HepG2 (cell line): ENCODE data around the gene TMEM235. TPM values are rescaled to one million over a fixed set of nuclear protein-coding genes. Genes with fewer than 3 reads are reported as not detected.

Experiments
- ATAC-seq: fragments of 200-7000 bp; cut with Tn5 transposase; 3 replicates; pipeline ENCODE4 v1.9.1; 2020; ENCODE audit warnings: mild to moderate bottlenecking, moderate library complexity
- BruUV-seq: library from RNA; stranded (reverse); fragments of 400-500 nt; replicated peaks from 2 replicates; lab custom pipeline; 2021; lab: Mats Ljungman, UMichigan
- CTCF ChIA-PET: fragments of 300-600 bp; formaldehyde crosslinking; extraction: SDS; loops from one replicate; lab custom pipeline; 2021; ENCODE audit warnings: low total read pairs, inconsistent platforms, low intra/inter-chr PET ratio; lab: Yijun Ruan, JAX
- POLR2A ChIA-PET: fragments of 350-600 bp; sonication (Branson Sonifier 250); formaldehyde crosslinking; loops from one replicate; lab custom pipeline; 2020; ENCODE audit warnings: antibody characterized with exemption, inconsistent platforms; lab: Yijun Ruan, JAX
- DNase-seq: peaks from one replicate; pipeline ENCODE4 v3.0.0-alpha.2; 2015; ENCODE audit warnings: low spot score
- FAIRE-seq: peaks from 3 replicates; lab custom pipeline; 2011; peaks lifted over from hg19 to GRCh38; lab: Jason Lieb, UNC
- H2AFZ ChIP-seq: one replicate; pipeline ENCODE4 v1.6.1; 2011; ENCODE audit warnings: low read length, inconsistent platforms
- H3K27ac ChIP-seq: fragments of 300-600 bp; 3 replicates; pipeline ENCODE4 v1.8.0; 2011; ENCODE audit warnings: mixed run types, mild to moderate bottlenecking, mixed read lengths, low read length, inconsistent platforms; ENCODE audit not compliant: insufficient read depth; ENCODE audit errors: extremely low read length
- H3K27me3 ChIP-seq, 2 experiments: fragments of 200-600 bp in 1 of 2; 2 replicates in 1 of 2; 3 replicates in 1 of 2; pipeline versions ENCODE4 v1.6.0 to v1.8.0; 2011; ENCODE audit warnings: low read length in 2 of 2, mild to moderate bottlenecking in 2 of 2, moderate library complexity in 2 of 2, inconsistent platforms in 1 of 2; ENCODE audit not compliant: insufficient read depth in 2 of 2, control insufficient read depth in 1 of 2
- H3K36me3 ChIP-seq, 2 experiments: fragments of 200-600 bp in 1 of 2; replicated peaks in 1 of 2; 2 replicates in 1 of 2; 3 replicates in 1 of 2; pipeline versions ENCODE4 v1.5.1 to v1.8.0; 2011; ENCODE audit warnings: low read length in 2 of 2, inconsistent platforms in 1 of 2; ENCODE audit not compliant: insufficient read depth in 2 of 2, control insufficient read depth in 1 of 2
- H3K4me1 ChIP-seq: 2 replicates; pipeline ENCODE4 v1.5.1; 2012; ENCODE audit warnings: low read length, inconsistent platforms; ENCODE audit not compliant: insufficient read depth
- H3K4me2 ChIP-seq: 2 replicates; pipeline ENCODE4 v1.6.0; 2011; ENCODE audit warnings: low read depth, low read length, inconsistent platforms
- H3K4me3 ChIP-seq, 3 experiments: fragments of 200-600 bp in 1 of 3; sonication (generic), shearing (Covaris generic) in 1 of 3; replicated peaks in 1 of 3; 2 replicates each; pipeline ENCODE4 v1.5.1; 2011 to 2016; ENCODE audit warnings: low read length in 3 of 3, inconsistent platforms in 2 of 3, low read depth in 2 of 3, mild to moderate bottlenecking in 2 of 3, control low read depth in 1 of 3, mixed read lengths in 1 of 3; ENCODE audit not compliant: insufficient read depth in 1 of 3
- H3K79me2 ChIP-seq: one replicate; pipeline ENCODE4 v1.6.1; 2011; ENCODE audit warnings: low read length, inconsistent platforms; ENCODE audit not compliant: insufficient read depth
- H3K9ac ChIP-seq: 2 replicates; pipeline ENCODE4 v1.6.0; 2011; ENCODE audit warnings: mild to moderate bottlenecking, low read depth, low read length, inconsistent platforms; ENCODE audit not compliant: insufficient read depth
- H3K9me3 ChIP-seq: 2 replicates; pipeline ENCODE4 v1.5.1; 2012; ENCODE audit warnings: mild to moderate bottlenecking, low read length
- H4K20me1 ChIP-seq: 2 replicates; pipeline ENCODE4 v1.6.0; 2011; ENCODE audit warnings: inconsistent platforms, mild to moderate bottlenecking, low read length, moderate library complexity; ENCODE audit not compliant: insufficient read depth
- ARHGAP35 ChIP-seq: sonication (generic); formaldehyde crosslinking; IDR thresholded peaks from 2 replicates; pipeline ENCODE4 v1.9.0; 2022; ENCODE audit warnings: mild to moderate bottlenecking, inconsistent platforms, moderate library complexity, missing genetic modification reagents, borderline replicate concordance
- CTCF ChIP-seq: sonication (generic); formaldehyde crosslinking; IDR thresholded peaks from 2 replicates; pipeline ENCODE4 v1.5.0; 2020; ENCODE audit warnings: mild to moderate bottlenecking, missing genetic modification reagents, moderate library complexity
- MXD1 ChIP-seq: sonication (generic); formaldehyde crosslinking; IDR thresholded peaks from 2 replicates; pipeline ENCODE4 v1.4.0; 2020; ENCODE audit warnings: mild to moderate bottlenecking, missing genetic modification reagents
- NPAS2 ChIP-seq: sonication (generic); formaldehyde crosslinking; IDR thresholded peaks from 2 replicates; pipeline ENCODE4 v1.8.0; 2022; ENCODE audit warnings: mild to moderate bottlenecking, missing genetic modification reagents, borderline replicate concordance
- NR2F6 ChIP-seq, 2 experiments: IDR thresholded peaks; 2 replicates each; pipeline ENCODE4 v1.6.1; 2016; ENCODE audit warnings: antibody characterized with exemption in 1 of 2, mild to moderate bottlenecking in 1 of 2
- POLR2G ChIP-seq: fragments of 200-400 bp; formaldehyde crosslinking; IDR thresholded peaks from 2 replicates; pipeline ENCODE4 v1.6.1; 2018; ENCODE audit warnings: mild to moderate bottlenecking, low read depth, low read length, moderate library complexity
- SATB2 ChIP-seq: sonication (generic); formaldehyde crosslinking; IDR thresholded peaks from 2 replicates; pipeline ENCODE4 v1.5.0; 2020; ENCODE audit warnings: missing genetic modification reagents
- TRIM22 ChIP-seq: fragments of 450-650 bp; IDR thresholded peaks from 2 replicates; pipeline ENCODE4 v1.6.1; 2017
- ZBTB1 ChIP-seq: sonication (generic); formaldehyde crosslinking; IDR thresholded peaks from 2 replicates; pipeline ENCODE4 v1.4.0; 2020; ENCODE audit warnings: missing genetic modification reagents, borderline replicate concordance
- ZBTB38 ChIP-seq: sonication (generic); formaldehyde crosslinking; IDR thresholded peaks from 2 replicates; pipeline ENCODE4 v1.5.1; 2020; ENCODE audit warnings: mild to moderate bottlenecking, missing genetic modification reagents
- ZNF580 ChIP-seq: IDR thresholded peaks from 2 replicates; pipeline ENCODE4 v1.6.1; 2016; ENCODE audit warnings: low read depth, borderline replicate concordance
- ZNF629 ChIP-seq: sonication (generic); formaldehyde crosslinking; conservative IDR thresholded peaks from 2 replicates; pipeline ENCODE4 v1.5.0; 2020; ENCODE audit warnings: missing genetic modification reagents
- ZNF781 ChIP-seq: sonication (generic); formaldehyde crosslinking; IDR thresholded peaks from 2 replicates; pipeline ENCODE4 v1.5.1; 2020; ENCODE audit warnings: borderline replicate concordance, mild to moderate bottlenecking, missing genetic modification reagents; ENCODE audit errors: not compliant biosample characterization
- ZSCAN21 ChIP-seq: sonication (generic); formaldehyde crosslinking; IDR thresholded peaks from 2 replicates; pipeline ENCODE4 v1.8.0; 2022; ENCODE audit warnings: mild to moderate bottlenecking, missing genetic modification reagents, moderate library complexity, borderline replicate concordance
- WGBS: methylation state at CpG from one replicate; pipeline ENCODE4 v1.1.6; 2017; ENCODE audit warnings: low lambda C conversion rate; 5-methylcytosine and 5-hydroxymethylcytosine counted together
- in situ Hi-C: cut with HindIII; loops from 2 replicates; pipeline ENCODE4 v1.10.0; 2017; ENCODE audit warnings: low pct_unique_long_range_greater_than_20kb; ENCODE audit not compliant: extremely low pct_ligation_motif_present
- intact Hi-C: fragments of 100-400 bp; cut with micrococcal nuclease; formaldehyde crosslinking; loops from one replicate; pipeline ENCODE4 v1.10.0; 2022; ENCODE audit not compliant: unreplicated experiment
- polyA plus RNA-seq, 8 experiments: library from polyadenylated mRNA; depleted of rRNA in 3 of 8; stranded (reverse) in 7 of 8; unstranded in 1 of 8; fragments of >200 nt; fragmentation: Illumina TruSeq in 4 of 8; extraction: Trizol in 4 of 8; gene quantifications; 2 replicates each; pipeline versions ENCODE4 v1.2.1 to v1.2.3, GENCODE V29; 2011 to 2016; ENCODE audit warnings: low read depth in 4 of 8, missing spikeins in 1 of 8, mixed read lengths in 1 of 8; ENCODE audit not compliant: insufficient read depth in 1 of 8
- total RNA-seq, 5 experiments: library from RNA; depleted of rRNA; stranded (reverse); fragments of >200 nt; fragmentation: Illumina TruSeq; extraction: Trizol; gene quantifications; 2 replicates each; pipeline ENCODE4 v1.2.3, GENCODE V29; 2016; ENCODE audit warnings: low read depth in 1 of 5

TMEM235 gene
- total and polyA plus RNA-seq, 2 of the 13 experiments (the other 11 are each of a cell fraction or from before 2014, with no cell fraction given): not detected

- TF ChIP-seq ZNF629 (CRISPR knock-in tag) (peak; percentile 87), NR2F6 (IDR thresholded peaks at IDR 0.05) (no peak), NR2F6 (CRISPR knock-in tag; IDR thresholded peaks at IDR 0.05) (no peak), POLR2G (no peak), CTCF (CRISPR knock-in tag) (no peak)
Measured at GRCh38 chr17:78249818-78250806, 18.7 kb downstream of the TMEM235 start (continued).

GRCh38 chr17:78250891-78251772 lies 19.7 kb downstream of the TMEM235 start:
- Histone ChIP-seq H3K4me3 (peak overlapping the region in 1 of 3 experiments; percentile 3; a peak in 1 of 6 replicates), H4K20me1 (no peaks in the 10 kb centered on the region), H3K9me3 (no peaks in the 10 kb centered on the region), H2AFZ (no peak overlapping the region), H3K27ac (no peak overlapping the region), H3K36me3 (no peaks in the 10 kb centered on the region), H3K79me2 (no peaks in the 10 kb centered on the region), H3K4me1 (peaks cover 71% of the 10 kb centered on the region), H3K9ac (no peak overlapping the region), H3K27me3 (peaks cover 0 to 17% of the 10 kb centered on the region in 2 experiments; a peak in 4 of 5 replicates), H3K4me2 (peak overlapping the region; percentile 30; the same call in 1 of the 2 replicates)
- ATAC-seq (peak; percentile 80), FAIRE-seq (peak; percentile 76), DNase-seq (peak; percentile 79)
- ChIA-PET CTCF (interaction anchor here (0.8 to 2.0 kb wide), 9 partner anchors 13 to 232 kb away, joined by 3 to 13 read pairs (median 3); partner anchors contain the start of gene BIRC5), POLR2A (interaction anchor here (0.6 to 2.7 kb wide), 6 partner anchors 7 to 171 kb away, joined by 3 to 16 read pairs (median 4); no protein-coding TSS in a partner anchor)
- intact Hi-C loops: loop anchor here (1.0 to 10.0 kb wide), 4 partner anchors 64 to 171 kb away; no protein-coding TSS in a partner anchor
- 52% methylated on average over 12 of the region's 27 CpGs for WGBS
- in situ Hi-C loops: no loop called here
- BruUV-seq: no TSS peak
- TF ChIP-seq TRIM22 (no peak), ARHGAP35 (CRISPR knock-in tag) (no peak), ZBTB1 (no peak), MXD1 (no peak; the same call in 1 of the 2 replicates), ZNF580 (CRISPR knock-in tag) (peak; percentile 97; the same call in 1 of the 2 replicates), NPAS2 (no peak), SATB2 (CRISPR knock-in tag) (no peak), ZNF781 (CRISPR knock-in tag) (peak; percentile 30), ZBTB38 (CRISPR knock-in tag) (no peak; the same call in 1 of the 2 replicates), ZSCAN21 (CRISPR knock-in tag) (peak; percentile 93)
